DMS 273 treated with DMSO at 0.1 percent for 48 hours (cell line): ENCODE measurements around the gene LCMT1.
"Not testable (repeated sequence)": the region's sequence is repeated elsewhere in the genome, so short reads cannot be mapped to it uniquely, and the experiment has no call there.

Experiments used
- DNase-seq: peaks from one replicate; lab custom pipeline; 2025; lab: John Stamatoyannopoulos, UW

The LCMT1 gene

GRCh38 chr16:25111403-25112166 is at the start of gene LCMT1:
Gene LCMT1, plus strand, starts transcription at chr16:25111742. Its CDS starts 142 bp downstream, at chr16:25111884.
- DNase-seq = peak; percentile 99

- DNase-seq = no peak
Observed at GRCh38 chr16:25063102-25063501, 48.4 kb upstream of the LCMT1 start.

DNA sequence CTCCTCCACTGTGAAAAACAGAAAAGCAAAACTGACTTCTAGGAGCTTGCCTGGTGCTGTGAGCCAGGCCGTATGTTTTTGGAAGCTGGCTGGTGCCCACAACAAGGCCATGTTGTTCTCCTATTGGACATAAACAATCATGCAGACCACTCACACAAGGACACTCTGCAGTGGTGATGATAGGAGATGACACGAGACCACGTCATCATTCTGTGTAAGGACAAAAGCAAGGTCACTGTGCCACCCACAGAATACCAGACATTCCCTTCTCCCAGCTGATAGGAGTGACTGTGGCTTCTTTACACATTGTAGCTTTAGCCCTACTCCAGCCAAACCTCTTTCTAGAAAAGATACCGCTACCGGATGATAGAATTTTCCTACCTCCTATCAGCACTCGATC is 47.7 kb upstream of the LCMT1 start:
- DNase-seq = no peak

GRCh38 chr16:25064281-25064680 is 47.3 kb upstream of the LCMT1 start:
- not testable (repeated sequence) for DNase-seq

DNA sequence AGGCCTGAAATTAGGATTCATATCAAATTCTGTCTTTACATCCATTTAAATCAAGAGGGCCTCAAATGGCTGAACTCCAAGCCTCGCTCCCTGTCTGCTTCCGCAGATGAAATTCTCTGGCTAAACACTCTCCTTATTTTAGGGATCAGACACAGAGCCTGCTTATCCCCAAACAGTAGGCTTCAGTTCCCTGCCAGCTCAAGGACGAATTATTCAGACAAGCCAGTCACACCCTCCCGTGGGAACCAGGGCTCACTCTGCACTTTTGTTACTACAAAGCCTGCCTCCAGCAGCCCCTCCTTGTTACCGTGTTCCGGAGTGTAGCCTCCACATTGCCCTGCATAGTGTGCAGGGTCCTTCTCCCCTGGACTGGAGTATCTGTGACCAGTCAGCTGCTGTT is 46.6 kb upstream of the LCMT1 start:
- no peak for DNase-seq

DNA sequence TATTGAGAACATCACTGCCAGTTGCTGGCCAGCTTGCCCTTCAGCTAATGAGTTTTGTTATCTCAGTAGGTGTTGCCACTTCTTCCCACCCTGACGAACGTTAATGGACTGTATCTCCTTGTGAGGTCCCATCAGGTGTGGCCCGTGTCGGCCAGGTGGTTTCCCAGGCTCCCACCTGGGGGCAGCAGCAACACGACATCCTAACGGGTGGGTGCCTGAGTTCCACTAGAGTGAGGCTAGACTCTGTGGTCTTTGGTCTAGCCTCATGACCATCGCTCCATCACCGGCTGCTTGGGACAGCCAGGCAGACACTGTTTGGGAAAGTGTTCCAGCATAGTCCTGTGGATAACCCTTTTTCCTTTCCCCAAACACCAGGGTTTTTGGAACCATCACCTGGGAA is 45.6 kb upstream of the LCMT1 start:
- DNase-seq = no peak

GRCh38 chr16:25066426-25066746 is 45.2 kb upstream of the LCMT1 start:
- DNase-seq = no peak

- DNase-seq = peak; percentile 18
Observed at GRCh38 chr16:25066747-25067631, 44.6 kb upstream of the LCMT1 start.

GRCh38 chr16:25073854-25074253 is 37.7 kb upstream of the LCMT1 start:
- DNase-seq = no peak

DNA sequence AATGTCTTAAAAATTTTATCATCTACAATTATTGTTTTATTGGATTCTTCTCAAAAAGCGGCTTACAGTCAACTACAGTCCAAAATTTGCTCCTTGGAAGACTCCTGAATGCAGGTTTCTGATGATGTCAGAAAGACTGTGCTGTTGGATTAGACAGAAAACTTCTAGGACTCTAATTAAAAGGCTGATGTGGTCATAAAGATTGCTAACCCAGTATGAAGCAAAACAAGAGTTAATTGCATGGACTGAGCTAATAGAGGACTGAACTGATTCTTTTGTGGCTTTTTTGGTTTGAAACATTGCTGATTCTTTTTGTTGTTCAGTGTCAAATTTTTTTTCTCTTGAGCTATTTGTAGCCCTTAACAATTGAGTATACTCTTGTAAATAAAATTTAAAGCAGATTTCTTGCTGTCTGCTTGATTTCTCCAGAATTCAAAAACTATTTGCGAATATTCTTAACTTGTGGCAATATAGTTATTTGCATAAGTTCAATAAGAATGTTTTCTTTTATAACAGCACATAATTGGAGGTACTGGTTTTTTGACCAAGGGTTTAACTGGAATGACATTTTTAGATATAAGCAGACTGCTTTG is 33.1 kb upstream of the LCMT1 start:
- DNase-seq = no peak

DNA sequence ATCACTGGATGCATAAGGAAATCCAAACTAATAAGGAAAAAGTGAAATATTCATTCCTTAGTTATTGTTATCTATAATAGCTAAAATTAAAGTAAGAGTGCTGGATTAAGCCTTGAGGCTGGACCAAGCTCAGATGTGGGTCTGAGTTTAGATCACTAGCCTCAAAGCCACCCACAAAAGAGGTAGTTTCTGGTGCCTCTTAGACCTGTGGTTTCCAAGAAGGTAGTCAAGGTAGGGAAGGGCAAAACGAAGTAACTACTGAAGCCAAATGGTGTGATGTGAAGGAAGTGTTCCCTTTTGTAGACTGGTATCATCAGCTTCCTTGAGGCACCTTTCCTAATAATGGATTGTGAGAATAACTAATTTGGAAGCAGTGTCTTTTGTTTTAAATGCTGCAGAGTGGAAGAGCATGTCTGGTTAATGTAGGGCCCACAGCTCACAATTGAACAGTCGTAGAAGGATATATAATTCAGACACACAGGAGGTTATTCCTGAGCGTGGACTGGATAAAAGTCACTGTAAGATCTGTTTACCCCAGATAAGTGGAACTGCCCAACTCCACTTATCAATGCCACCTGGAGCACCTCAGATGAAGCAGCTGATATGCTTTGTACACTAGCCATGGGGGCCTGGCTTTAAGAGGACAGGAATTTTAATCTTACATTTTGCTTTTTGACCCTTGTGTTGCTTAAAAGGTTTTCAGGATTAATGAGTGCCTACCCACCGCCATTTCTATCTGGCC is 31.7 kb upstream of the LCMT1 start:
- DNase-seq = no peak

- no peak for DNase-seq
Observed at GRCh38 chr16:25080420-25081131, 31.0 kb upstream of the LCMT1 start.

DNA sequence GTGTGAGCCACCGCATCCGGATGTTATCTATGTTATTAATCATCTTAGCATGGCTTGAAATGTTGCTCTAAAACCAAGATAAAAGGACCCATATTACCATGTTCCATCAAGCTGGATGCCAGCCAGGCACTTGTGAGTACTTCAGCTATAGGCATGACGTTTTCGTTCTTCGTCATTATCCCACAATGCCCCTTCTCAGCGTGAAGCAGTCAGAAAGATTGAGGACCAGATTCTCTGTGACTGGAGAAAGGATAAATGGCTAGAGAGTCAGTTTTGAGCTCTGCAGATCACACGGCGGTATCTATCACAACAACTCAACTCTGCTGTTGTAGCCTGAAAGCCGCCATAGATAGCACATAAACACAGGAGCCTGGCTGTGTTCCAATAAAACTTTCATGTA is 29.8 kb upstream of the LCMT1 start:
- no peak for DNase-seq

DNA sequence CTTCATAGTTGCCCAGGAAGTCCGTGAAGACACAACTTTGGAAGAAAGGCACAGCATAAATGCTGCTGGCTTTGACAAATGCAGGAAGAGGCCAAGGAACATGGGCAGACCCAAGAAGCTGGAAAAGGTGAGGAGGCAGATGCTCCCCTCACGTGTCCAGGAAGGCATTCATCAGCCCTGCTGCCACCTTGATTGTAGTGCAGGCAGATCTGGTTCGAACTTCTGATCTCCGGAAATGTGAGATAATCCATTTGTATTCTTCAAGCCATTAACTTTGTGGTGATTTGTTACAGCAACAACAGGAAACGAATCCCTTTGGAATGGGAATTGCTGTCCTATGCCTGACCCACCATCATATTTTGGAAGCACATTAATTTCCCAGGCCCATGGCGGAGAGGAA is 28.5 kb upstream of the LCMT1 start:
- DNase-seq = no peak

GRCh38 chr16:25083701-25084100 is 27.8 kb upstream of the LCMT1 start:
- no peak for DNase-seq

GRCh38 chr16:25084797-25085196 is 26.7 kb upstream of the LCMT1 start:
- no peak for DNase-seq

- no peak for DNase-seq
Observed at GRCh38 chr16:25087761-25088160, 23.8 kb upstream of the LCMT1 start.

GRCh38 chr16:25089351-25089750 is 22.2 kb upstream of the LCMT1 start:
- DNase-seq = no peak

GRCh38 chr16:25092441-25092840 is 19.1 kb upstream of the LCMT1 start:
- DNase-seq = no peak

DNA sequence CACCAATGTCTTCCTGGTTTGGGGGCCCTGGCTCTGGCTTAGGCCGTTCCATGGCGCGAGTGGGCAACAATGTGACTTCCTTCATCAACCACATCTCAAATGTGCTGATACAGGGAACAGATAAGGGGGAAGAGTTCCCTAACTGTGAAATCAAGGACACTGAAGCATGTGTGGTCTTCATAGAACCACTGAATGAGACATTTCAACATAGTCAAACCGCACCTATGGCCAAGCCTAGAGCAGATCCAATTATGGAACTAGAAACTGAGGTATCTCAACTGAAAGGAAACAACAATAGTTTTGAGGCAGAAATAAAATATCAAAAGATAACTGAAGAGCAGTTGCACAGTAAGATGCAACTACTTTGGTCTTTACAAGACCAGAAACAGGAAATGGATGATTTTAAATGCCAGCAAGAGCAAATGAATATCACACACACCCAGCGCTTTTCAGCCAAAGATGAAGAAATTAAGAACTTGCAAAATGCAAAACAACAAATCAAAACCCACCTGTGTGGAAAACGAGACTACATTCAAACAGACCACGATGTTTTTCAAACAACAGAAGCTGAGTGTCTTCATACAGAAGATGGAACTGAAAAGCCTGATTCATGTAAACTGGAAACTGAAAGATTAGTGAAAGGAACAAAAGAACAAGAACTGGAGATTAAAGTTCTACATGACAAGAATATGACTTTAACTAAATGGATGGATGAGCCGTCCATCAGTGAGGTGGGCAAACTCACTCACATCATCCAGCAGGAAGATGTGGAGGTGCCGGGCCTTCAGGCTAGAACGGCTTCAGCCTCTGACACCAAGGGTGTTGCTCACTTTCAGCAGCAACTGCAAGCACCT is 18.1 kb upstream of the LCMT1 start:
- no peak for DNase-seq

DNA sequence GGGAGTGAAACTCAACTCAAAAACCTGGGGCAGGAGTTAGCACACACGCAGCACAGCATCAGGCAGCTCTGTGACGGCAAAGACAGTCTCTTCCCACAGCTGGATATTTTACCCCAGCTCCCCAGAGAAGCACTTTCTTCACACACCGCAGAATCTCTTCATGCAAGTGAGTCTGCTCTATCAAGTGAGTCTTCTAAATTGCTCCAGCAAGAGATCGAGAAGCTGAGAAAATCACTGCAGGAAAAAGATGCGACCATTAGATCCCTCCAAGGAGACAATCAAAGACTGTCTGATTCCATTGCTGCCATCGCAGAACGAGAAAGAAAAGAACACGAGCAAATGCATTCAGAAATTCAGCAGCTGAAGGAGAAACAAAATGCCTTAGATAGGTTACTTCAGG is 16.9 kb upstream of the LCMT1 start:
- DNase-seq = no peak
